Measurements from ENCODE around the gene SUMO3. TPM values are rescaled to one million over a fixed set of nuclear protein-coding genes. Genes with fewer than 3 reads are reported as not detected.

The SUMO3 gene
- total and polyA plus RNA-seq, 2 donors: 33.7 to 84.2 TPM

DNA sequence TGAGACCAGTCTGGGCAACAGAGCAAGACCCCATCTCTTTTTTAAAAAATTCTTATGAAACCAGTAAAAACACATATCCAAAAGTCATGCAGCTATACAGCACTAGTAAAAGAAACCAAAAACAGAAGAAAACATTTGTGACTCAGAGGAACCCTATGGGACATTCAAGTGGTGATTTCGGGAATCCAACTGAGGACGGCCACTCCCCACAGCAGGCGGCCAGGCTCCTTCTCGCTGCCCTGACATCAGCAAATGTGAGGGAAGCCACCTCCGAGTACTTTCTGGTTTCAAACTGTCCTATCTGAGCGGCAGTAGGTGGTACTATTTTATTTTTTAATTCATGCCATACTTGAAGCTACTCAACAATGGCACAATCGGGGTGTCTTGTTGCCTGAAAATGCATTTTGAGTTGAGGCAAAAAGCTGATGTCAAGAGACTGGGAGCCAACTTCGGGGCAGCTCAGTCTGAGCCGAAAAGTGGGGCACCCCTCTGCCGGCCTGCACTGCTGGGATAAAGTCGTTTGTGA is 3.3 kb downstream of the SUMO3 start:
- no peak for DNase-seq (ENCODE audit: extremely low spot score)
- no peak overlapping the region for H3K27ac ChIP-seq (ENCODE audit: low read depth)
- H3K4me3 ChIP-seq (ENCODE audit: low read depth, low read length): no peak overlapping the region
- 85% methylated on average over 11 of the region's 11 CpGs for whole genome bisulfite sequencing
- no peaks in the 10 kb centered on the region for H3K36me3 ChIP-seq (ENCODE audit: insufficient read depth)
- H3K4me1 ChIP-seq (ENCODE audit: insufficient read depth): peaks cover 2% of the 10 kb centered on the region

GRCh38 chr21:44813727-44814126 is 4.1 kb downstream of the SUMO3 start:
- WGBS: 93% methylated on average over 18 of the region's 18 CpGs
- peaks cover 2% of the 10 kb centered on the region for H3K4me1 ChIP-seq (ENCODE audit: insufficient read depth)
- H3K4me3 ChIP-seq (ENCODE audit: low read depth, low read length): no peak overlapping the region
- no peaks in the 10 kb centered on the region for H3K36me3 ChIP-seq (ENCODE audit: insufficient read depth)
- no peak for DNase-seq (ENCODE audit: extremely low spot score)
- no peak overlapping the region for H3K27ac ChIP-seq (ENCODE audit: low read depth)

DNA sequence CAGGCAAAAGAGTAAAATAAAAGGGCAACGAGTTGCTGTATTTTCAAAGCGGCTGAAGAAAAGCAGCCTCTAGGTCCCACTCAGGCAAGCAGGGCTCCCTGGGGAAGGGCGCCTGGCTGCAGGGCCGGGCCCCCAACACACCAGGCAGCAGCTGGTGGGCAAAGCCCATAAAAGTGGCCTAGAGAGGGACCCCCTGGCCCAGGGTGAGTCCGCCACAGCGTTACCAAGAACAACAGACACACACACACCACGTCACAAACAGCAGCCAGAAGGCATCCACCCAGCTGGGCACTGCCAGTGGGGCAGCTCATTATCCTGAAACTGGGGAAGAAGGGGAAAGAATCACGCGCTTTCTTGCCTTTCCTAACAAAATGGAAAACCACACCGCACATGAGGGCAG is 4.7 kb downstream of the SUMO3 start:
- 91% methylated on average over 10 of the region's 10 CpGs for WGBS
- Histone ChIP-seq H3K4me3 (ENCODE audit: low read depth, low read length) (no peak overlapping the region), H3K27ac (ENCODE audit: low read depth) (no peak overlapping the region), H3K4me1 (ENCODE audit: insufficient read depth) (peaks cover 2% of the 10 kb centered on the region), H3K36me3 (ENCODE audit: insufficient read depth) (no peaks in the 10 kb centered on the region)
- DNase-seq (ENCODE audit: extremely low spot score): no peak

GRCh38 chr21:44812640-44813039 is 5.2 kb downstream of the SUMO3 start:
- H3K4me3 ChIP-seq (ENCODE audit: low read depth, low read length): no peak overlapping the region
- no peak overlapping the region for H3K27ac ChIP-seq (ENCODE audit: low read depth)
- DNase-seq (ENCODE audit: extremely low spot score): no peak
- H3K4me1 ChIP-seq (ENCODE audit: insufficient read depth): peaks cover 2% of the 10 kb centered on the region
- peaks cover 1% of the 10 kb centered on the region for H3K36me3 ChIP-seq (ENCODE audit: insufficient read depth)
- WGBS: 88% methylated on average over 14 of the region's 14 CpGs

DNA sequence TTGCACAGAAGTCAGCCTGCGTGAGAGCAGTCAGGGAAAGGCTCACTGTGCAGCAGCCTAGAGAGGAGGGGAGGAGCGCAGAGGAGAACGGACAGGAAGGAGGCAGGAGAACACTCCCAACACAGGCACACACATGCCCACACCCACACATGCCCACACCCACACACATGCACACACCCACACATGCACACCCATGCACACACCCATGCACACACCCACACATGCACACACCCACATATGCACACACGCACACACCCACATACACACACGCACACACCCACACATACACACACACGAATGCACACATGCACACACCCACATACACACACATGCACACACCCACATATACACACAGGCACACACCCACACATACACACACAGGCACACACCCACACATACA is 7.1 kb downstream of the SUMO3 start:
- H3K27ac ChIP-seq (ENCODE audit: low read depth): no peak overlapping the region
- H3K36me3 ChIP-seq (ENCODE audit: insufficient read depth): peaks cover 2% of the 10 kb centered on the region
- H3K4me3 ChIP-seq (ENCODE audit: low read depth, low read length): no peak overlapping the region
- no peak for DNase-seq (ENCODE audit: extremely low spot score)
- no peaks in the 10 kb centered on the region for H3K4me1 ChIP-seq (ENCODE audit: insufficient read depth)
- WGBS: 85% methylated on average over 6 of the region's 6 CpGs

DNA sequence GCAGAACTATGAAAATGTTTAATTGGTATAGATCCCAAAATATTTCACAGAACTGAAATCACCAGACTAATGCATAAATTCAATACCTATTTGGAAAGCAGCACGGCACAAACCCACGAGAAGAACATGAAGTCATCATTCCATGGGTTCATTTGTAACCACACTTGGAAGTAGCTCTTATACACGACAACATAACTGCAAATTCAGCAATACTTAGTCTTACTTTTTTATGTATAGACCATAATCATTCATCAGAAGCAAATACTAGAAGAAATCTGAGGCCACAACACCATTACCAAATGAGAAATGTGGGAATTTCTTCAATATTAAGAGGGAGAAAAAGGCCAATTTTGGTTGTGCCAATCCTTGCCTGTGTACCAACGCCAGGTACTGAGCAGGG is 12.0 kb downstream of the SUMO3 start:
- Histone ChIP-seq H3K36me3 (ENCODE audit: insufficient read depth) (peaks cover 2% of the 10 kb centered on the region), H3K4me1 (ENCODE audit: insufficient read depth) (peaks cover under 1% of the 10 kb centered on the region), H3K27ac (ENCODE audit: low read depth) (no peak overlapping the region), H3K4me3 (ENCODE audit: low read depth, low read length) (no peak overlapping the region)
- WGBS: 87% methylated on average over 4 of the region's 4 CpGs
- no peak for DNase-seq (ENCODE audit: extremely low spot score)

GRCh38 chr21:44805226-44805625 is 12.6 kb downstream of the SUMO3 start:
- WGBS: 79% methylated on average over 4 of the region's 4 CpGs
- DNase-seq (ENCODE audit: extremely low spot score): no peak
- H3K36me3 ChIP-seq (ENCODE audit: insufficient read depth): peaks cover 2% of the 10 kb centered on the region
- H3K27ac ChIP-seq (ENCODE audit: low read depth): no peak overlapping the region
- peaks cover 2% of the 10 kb centered on the region for H3K4me1 ChIP-seq (ENCODE audit: insufficient read depth)
- no peak overlapping the region for H3K4me3 ChIP-seq (ENCODE audit: low read depth, low read length)

- H3K4me1 ChIP-seq (ENCODE audit: insufficient read depth): peaks cover 2% of the 10 kb centered on the region
- H3K27ac ChIP-seq (ENCODE audit: low read depth): no peak overlapping the region
- no peak overlapping the region for H3K4me3 ChIP-seq (ENCODE audit: low read depth, low read length)
- H3K36me3 ChIP-seq (ENCODE audit: insufficient read depth): peaks cover 2% of the 10 kb centered on the region
- no peak for DNase-seq (ENCODE audit: extremely low spot score)
- WGBS: 77% methylated on average over 6 of the region's 6 CpGs
These were observed 13.1 kb downstream of the SUMO3 start for GRCh38 chr21:44804762-44805161.

DNA sequence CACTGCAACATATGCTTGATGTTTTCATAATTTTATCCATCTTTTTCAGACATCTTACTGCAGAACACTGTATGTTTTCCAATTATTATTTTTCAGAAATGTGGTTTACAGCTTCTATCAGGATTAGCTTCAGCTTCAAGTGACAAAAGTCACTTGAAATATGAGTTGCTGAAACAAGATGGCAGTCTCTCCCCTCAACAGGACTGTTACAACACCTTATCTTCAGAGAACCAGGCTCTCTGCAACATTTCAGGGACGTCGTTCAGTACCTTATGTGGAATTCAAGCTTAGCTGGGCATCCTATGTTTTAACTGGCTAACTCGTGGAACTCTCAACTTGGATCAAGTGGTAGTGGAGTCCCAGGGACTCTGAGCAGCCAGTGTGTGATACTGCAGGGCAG is 14.2 kb downstream of the SUMO3 start:
- peaks cover 2% of the 10 kb centered on the region for H3K4me1 ChIP-seq (ENCODE audit: insufficient read depth)
- WGBS: 55% methylated on average over 3 of the region's 3 CpGs
- no peak overlapping the region for H3K4me3 ChIP-seq (ENCODE audit: low read depth, low read length)
- peaks cover 2% of the 10 kb centered on the region for H3K36me3 ChIP-seq (ENCODE audit: insufficient read depth)
- DNase-seq (ENCODE audit: extremely low spot score): no peak
- no peak overlapping the region for H3K27ac ChIP-seq (ENCODE audit: low read depth)

GRCh38 chr21:44802396-44803153 is 15.3 kb downstream of the SUMO3 start:
- Histone ChIP-seq H3K36me3 (ENCODE audit: insufficient read depth) (peaks cover under 1% of the 10 kb centered on the region), H3K4me1 (ENCODE audit: insufficient read depth) (peaks cover 2% of the 10 kb centered on the region), H3K4me3 (ENCODE audit: low read depth, low read length) (peak overlapping the region; percentile 74), H3K27ac (ENCODE audit: low read depth) (no peak overlapping the region)
- WGBS: 18% methylated on average over 32 of the region's 32 CpGs
- no peak for DNase-seq (ENCODE audit: extremely low spot score)

DNA sequence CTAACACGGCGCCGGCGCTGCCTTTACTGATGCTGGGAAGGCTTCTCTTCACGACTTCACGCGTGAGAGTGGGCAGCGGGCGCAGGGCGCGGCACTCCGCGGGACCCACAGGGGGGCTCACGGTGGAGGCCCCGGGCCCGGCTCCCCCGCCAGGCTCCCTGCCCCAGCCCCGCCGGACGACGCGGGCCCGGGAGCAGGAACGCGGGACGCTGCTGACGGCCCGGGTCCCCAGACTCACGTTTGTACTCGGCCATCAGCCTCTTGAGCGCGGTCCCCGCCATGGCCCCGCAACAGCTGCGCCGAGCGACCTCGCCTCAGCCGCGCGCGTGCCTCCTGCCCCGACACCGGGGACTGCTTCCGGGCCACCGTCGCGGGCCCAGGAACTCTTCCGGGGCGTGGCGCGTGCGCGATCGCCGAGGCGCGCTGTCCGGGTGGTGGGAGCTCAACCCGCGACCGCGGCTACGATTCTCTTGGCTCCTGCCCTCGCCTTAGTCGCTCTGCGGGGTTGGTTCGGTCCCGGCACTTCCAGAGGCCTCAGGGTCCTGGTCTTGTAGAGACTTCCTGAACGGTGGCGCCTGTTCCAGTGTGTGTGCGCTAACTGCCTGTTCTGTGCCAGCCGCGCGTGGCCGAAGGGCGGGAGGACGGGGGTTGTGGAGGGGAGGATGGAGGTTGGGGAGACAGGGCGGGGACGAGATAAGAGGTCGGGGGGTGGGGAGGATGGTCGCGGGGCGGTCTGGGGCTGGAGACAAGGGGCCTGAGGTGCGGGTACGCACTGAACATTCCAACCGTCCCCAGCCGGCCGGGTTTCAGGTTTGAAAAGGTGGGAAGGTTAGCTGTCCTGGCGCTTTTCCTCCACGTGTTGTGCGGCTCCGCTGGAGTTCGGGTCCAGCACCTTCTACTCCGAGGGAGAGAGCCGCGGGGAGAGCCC is 16.1 kb downstream of the SUMO3 start, which contains the start of gene UBE2G2:
UBE2G2 (minus strand) TSS at position 353 of the 928 bp plus-strand sequence; CDS start at position 281, 72 bp downstream.
- peaks cover 2% of the 10 kb centered on the region for H3K4me1 ChIP-seq (ENCODE audit: insufficient read depth)
- no peak for DNase-seq (ENCODE audit: extremely low spot score)
- H3K27ac ChIP-seq (ENCODE audit: low read depth): no peak within 1 kb of the TSS
- under 1% methylated on average over 97 of the region's 97 CpGs for WGBS
- H3K36me3 ChIP-seq (ENCODE audit: insufficient read depth): no peaks in the 10 kb centered on the region
- H3K4me3 ChIP-seq (ENCODE audit: low read depth, low read length): peak within 1 kb of the TSS; percentile 74

GRCh38 chr21:44800971-44801467 is 16.8 kb downstream of the SUMO3 start:
- 1% methylated on average over 17 of the region's 17 CpGs for WGBS
- no peak for DNase-seq (ENCODE audit: extremely low spot score)
- peaks cover 2% of the 10 kb centered on the region for H3K4me1 ChIP-seq (ENCODE audit: insufficient read depth)
- no peak overlapping the region for H3K27ac ChIP-seq (ENCODE audit: low read depth)
- H3K4me3 ChIP-seq (ENCODE audit: low read depth, low read length): peak overlapping the region; percentile 74
- H3K36me3 ChIP-seq (ENCODE audit: insufficient read depth): no peaks in the 10 kb centered on the region

GRCh38 chr21:44800103-44800502 is 17.8 kb downstream of the SUMO3 start:
- no peak for DNase-seq (ENCODE audit: extremely low spot score)
- Histone ChIP-seq H3K4me3 (ENCODE audit: low read depth, low read length) (no peak overlapping the region), H3K27ac (ENCODE audit: low read depth) (no peak overlapping the region), H3K36me3 (ENCODE audit: insufficient read depth) (no peaks in the 10 kb centered on the region), H3K4me1 (ENCODE audit: insufficient read depth) (peaks cover 2% of the 10 kb centered on the region)
- WGBS: 42% methylated on average over 12 of the region's 12 CpGs

All from urinary bladder (tissue), 4 donors.